Pancreas (tissue), 10 donors: Measurements from ENCODE around the gene YPEL4. TPM values are rescaled to one million over a fixed set of nuclear protein-coding genes. Genes with fewer than 3 reads are reported as not detected.
A peak's percentile ranks its signal among the peaks of the same experiment; 100 is the strongest.

Experiments used
- ATAC-seq, 4 donors: fragments of 200-7000 bp; cut with Tn5 transposase; one replicate each; pipeline versions ENCODE4 v1.8.0 to v1.9.1; 2020; ENCODE audit warnings: mild to moderate bottlenecking in 4 of 4, moderate library complexity in 4 of 4
- DNase-seq, 6 donors: peaks; one replicate each; pipeline ENCODE4 v3.0.0-alpha.2; 2020
- FAIRE-seq: peaks from 2 replicates; lab custom pipeline; 2012; peaks lifted over from hg19 to GRCh38; lab: Jason Lieb, UNC
- H3K27ac ChIP-seq, 4 donors: fragments of 200-600 bp; sonication (generic); 1 replicate in 3 of 4; 2 replicates in 1 of 4; pipeline versions ENCODE4 v1.5.0 to v1.8.0; 2020
- H3K27me3 ChIP-seq, 4 donors: fragments of 200-600 bp; one replicate each; pipeline ENCODE4 v1.8.0; 2021
- H3K36me3 ChIP-seq, 3 donors: fragments of 200-600 bp; sonication (generic) in 1 of 3; one replicate each; pipeline versions ENCODE4 v1.5.0 to v1.8.0; 2020 to 2021
- H3K4me1 ChIP-seq, 3 donors: fragments of 200-600 bp; one replicate each; pipeline ENCODE4 v1.8.0; 2021
- H3K4me3 ChIP-seq, 4 donors: fragments of 200-600 bp; sonication (generic) in 2 of 4; one replicate each; pipeline versions ENCODE4 v1.5.0 to v1.8.0; 2020 to 2021
- H3K9me3 ChIP-seq, 4 donors: fragments of 200-600 bp; one replicate each; pipeline ENCODE4 v1.8.0; 2021
- CTCF ChIP-seq, 4 donors: fragments of 200-600 bp; sonication (generic) in 3 of 4; IDR thresholded peaks; one replicate each; pipeline versions ENCODE4 v1.5.0 to v1.8.0; 2021; ENCODE audit warnings: antibody characterized with exemption in 4 of 4
- WGBS, 2 donors: extraction: QIAGEN DNeasy Blood & Tissue Kit; methylation state at CpG; one replicate each; pipeline ENCODE4 v1.1.7; 2013; 5-methylcytosine and 5-hydroxymethylcytosine counted together
- intact Hi-C, 3 donors: fragments of 100-400 bp; cut with DNase I; formaldehyde crosslinking; loops; one replicate each; pipeline versions ENCODE4 v1.11.1 to v1.14.2; 2022
- polyA plus RNA-seq, 2 donors: library from polyadenylated mRNA; stranded (reverse); fragments of 200-250 nt; gene quantifications; one replicate each; pipeline ENCODE4 v1.2.3, GENCODE V29; 2013
- total RNA-seq, 6 donors: library from RNA; stranded (reverse); fragmentation: NEBNext Ultra II Directional in 4 of 6; extraction: Animal tissue kit (Norgen Biotek cat#: 25700) in 4 of 6; gene quantifications; one replicate each; pipeline versions ENCODE4 v1.2.1 to v1.2.4, GENCODE V29; 2021 to 2023
- donor health status: healthy with polysubstance abuse.
- donor health status: DM: no; HTN: no; CAD: no; lungs with moderate emphysema.
- donor health status: DM: no; HTN: no; CAD: no.
- donor health status: control.
- donor health status: control.
- donor health status: Bipolar disorder and iron deficiency.
- donor health status: DM: yes; HTN: yes; CAD: no.
- donor health status: DM: no; HTN: no; CAD: no.
- donor health status: DM: no; HTN: no; CAD: no.
- donor health status: DM: yes; HTN: yes; CAD: no.

Gene YPEL4
- total and polyA plus RNA-seq, 8 donors: 0.12 to 0.68 (median 0.28) TPM; not detected in 1

GRCh38 chr11:57648801-57649735 is 644 bp downstream of the YPEL4 start:
- WGBS, 2 donors: 8 to 10% methylated on average over 21 to 23 of the region's 23 CpGs
- DNase-seq (no peak), ATAC-seq (no peak), FAIRE-seq (no peak)
- no peaks in the 10 kb centered on the region for H3K9me3 ChIP-seq
- H3K4me3 ChIP-seq: peak overlapping the region in 1 of 4 donors; percentile 14
- H3K36me3 ChIP-seq: no peaks in the 10 kb centered on the region
- TF ChIP-seq CTCF (IDR thresholded peaks at IDR 0.05): no peak
- intact Hi-C loops: loop anchor here (5.0 to 10.0 kb wide), 5 partner anchors 74 to 307 kb away; partner anchors contain the start of gene UBE2L6 (in 2 of the 3)
- H3K27ac ChIP-seq: no peak overlapping the region
- H3K27me3 ChIP-seq: peaks cover 0 to 9% (median 0%) of the 10 kb centered on the region in 4 donors
- H3K4me1 ChIP-seq: peaks cover 0 to 4% (median 4%) of the 10 kb centered on the region in 3 donors

GRCh38 chr11:57647960-57648800 is 1.5 kb downstream of the YPEL4 start:
- no peak for FAIRE-seq
- ATAC-seq: peak in 2 of 4 donors; percentile 6 to 10
- no peak overlapping the region for H3K4me3 ChIP-seq
- no peaks in the 10 kb centered on the region for H3K36me3 ChIP-seq
- peaks cover 0 to 4% (median 4%) of the 10 kb centered on the region in 3 donors for H3K4me1 ChIP-seq
- no peaks in the 10 kb centered on the region for H3K9me3 ChIP-seq
- WGBS, 2 donors: 18 to 26% methylated on average over 10 to 13 of the region's 13 CpGs
- intact Hi-C loops: loop anchor here (5.0 to 10.0 kb wide), 5 partner anchors 73 to 306 kb away; partner anchors contain the start of gene UBE2L6 (in 2 of the 3)
- H3K27ac ChIP-seq: no peak overlapping the region
- no peak for TF ChIP-seq CTCF (IDR thresholded peaks at IDR 0.05)
- DNase-seq: no peak
- H3K27me3 ChIP-seq: peaks cover 0 to 9% (median 0%) of the 10 kb centered on the region in 4 donors

GRCh38 chr11:57647372-57647771 is 2.3 kb downstream of the YPEL4 start:
- DNase-seq (no peak), FAIRE-seq (no peak), ATAC-seq (no peak)
- TF ChIP-seq CTCF (IDR thresholded peaks at IDR 0.05): no peak
- Histone ChIP-seq H3K27ac (no peak overlapping the region), H3K9me3 (no peaks in the 10 kb centered on the region), H3K36me3 (no peaks in the 10 kb centered on the region), H3K4me1 (peaks cover 0 to 4% (median 4%) of the 10 kb centered on the region in 3 donors), H3K27me3 (peaks cover 0 to 6% (median 0%) of the 10 kb centered on the region in 4 donors), H3K4me3 (no peak overlapping the region)
- intact Hi-C loops: loop anchor here (5.0 to 10.0 kb wide), 5 partner anchors 73 to 305 kb away; partner anchors contain the start of gene UBE2L6 (in 2 of the 3)
- WGBS, 2 donors: 4% methylated on average over 10 of the region's 10 CpGs

GRCh38 chr11:57646799-57647303 is 2.9 kb downstream of the YPEL4 start:
- peaks cover 0 to 4% (median 4%) of the 10 kb centered on the region in 3 donors for H3K4me1 ChIP-seq
- no peaks in the 10 kb centered on the region for H3K36me3 ChIP-seq
- H3K27me3 ChIP-seq: peaks cover 0 to 2% (median 0%) of the 10 kb centered on the region in 4 donors
- H3K27ac ChIP-seq: no peak overlapping the region
- ATAC-seq (peak in 1 of 4 donors; percentile 5), FAIRE-seq (no peak), DNase-seq (no peak)
- no peak overlapping the region for H3K4me3 ChIP-seq
- no peak for TF ChIP-seq CTCF (IDR thresholded peaks at IDR 0.05)
- WGBS, 2 donors: 8% methylated on average over 23 of the region's 23 CpGs
- no peaks in the 10 kb centered on the region for H3K9me3 ChIP-seq
- intact Hi-C loops: loop anchor here (5.0 to 10.0 kb wide), 5 partner anchors 72 to 305 kb away; partner anchors contain the start of gene UBE2L6 (in 2 of the 3)
